ENCODE data around the gene CHURC1. TPM values are rescaled to one million over a fixed set of nuclear protein-coding genes. Genes with fewer than 3 reads are reported as not detected.
A peak's percentile ranks its signal among the peaks of the same experiment; 100 is the strongest.

CHURC1 gene
- polyA plus RNA-seq, 1 donor from 2014 or later, result 83.6 TPM

DNA sequence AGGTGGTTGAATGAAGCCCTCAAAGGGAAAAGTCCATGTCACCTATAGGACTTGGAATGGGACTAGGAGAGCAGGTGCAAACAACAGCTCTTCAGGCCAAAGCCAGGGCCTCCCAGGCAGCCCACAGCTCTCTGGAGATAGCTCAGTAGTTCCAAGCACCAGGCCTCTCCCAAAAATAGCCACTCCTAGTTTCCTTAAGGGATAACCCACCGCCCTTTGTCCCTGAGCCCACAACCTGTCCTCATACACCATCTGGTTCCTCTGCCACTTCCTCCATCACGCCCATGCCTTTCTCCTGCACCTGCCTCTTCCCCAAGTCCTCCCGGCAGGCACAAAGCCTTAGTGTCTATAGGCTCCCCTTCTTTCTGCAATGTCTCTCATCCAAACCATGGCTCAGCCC, 55.8 kb downstream of the CHURC1 start:
- peaks cover 14% of the 10 kb centered on the region for H3K27me3 Mint-ChIP-seq
- H3K27ac Mint-ChIP-seq, result no peak overlapping the region
- no peaks in the 10 kb centered on the region for H3K9me3 Mint-ChIP-seq
- peaks cover 0 to 3% (median 2%) of the 10 kb centered on the region in 3 donors for H3K4me1 Mint-ChIP-seq
- peak overlapping the region in 1 of 4 donors; percentile 12 for H3K4me3 Mint-ChIP-seq
- no peaks in the 10 kb centered on the region for H3K36me3 Mint-ChIP-seq

DNA sequence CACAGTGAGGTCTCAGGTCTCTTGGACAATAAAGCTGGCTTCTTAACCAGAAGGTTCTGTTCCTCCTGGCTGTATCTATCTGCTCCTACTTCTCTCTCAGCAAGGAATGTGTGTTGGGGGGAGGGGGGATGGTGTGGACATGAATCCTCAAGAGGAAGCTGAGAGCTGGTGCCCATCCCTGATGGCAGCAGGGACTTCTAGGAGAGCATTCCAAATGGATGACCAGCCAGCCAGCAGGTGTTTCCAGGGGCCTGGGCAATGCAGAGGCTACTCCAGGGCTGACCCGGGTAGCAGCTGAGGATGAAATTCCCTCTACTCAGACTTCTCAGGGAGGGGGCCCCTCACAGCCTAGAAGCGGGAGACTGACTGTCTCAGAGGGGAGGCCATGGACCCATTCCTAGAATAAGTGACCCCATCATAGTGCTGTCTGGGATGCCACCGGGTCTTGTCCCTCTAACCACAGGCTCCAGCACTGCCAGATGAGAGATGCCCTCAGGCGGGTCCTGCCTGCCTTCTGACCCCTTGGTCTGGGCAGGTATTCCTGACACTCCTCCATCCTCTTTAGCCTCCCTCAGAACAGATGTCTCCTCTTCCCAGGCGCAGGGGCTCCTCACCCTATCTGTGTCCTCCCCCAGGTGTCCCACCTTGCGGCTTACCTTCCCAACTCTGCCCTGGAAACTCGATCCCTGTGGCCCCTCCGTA, 56.7 kb downstream of the CHURC1 start:
- no peaks in the 10 kb centered on the region for H3K9me3 Mint-ChIP-seq
- peaks cover under 1% of the 10 kb centered on the region for H3K36me3 Mint-ChIP-seq
- H3K27ac Mint-ChIP-seq, result no peak overlapping the region
- H3K4me3 Mint-ChIP-seq, result peak overlapping the region; percentile 77 to 85 (median 80)
- H3K27me3 Mint-ChIP-seq, result peaks cover 14% of the 10 kb centered on the region
- H3K4me1 Mint-ChIP-seq, result peaks cover 0 to 3% (median 2%) of the 10 kb centered on the region in 3 donors

DNA sequence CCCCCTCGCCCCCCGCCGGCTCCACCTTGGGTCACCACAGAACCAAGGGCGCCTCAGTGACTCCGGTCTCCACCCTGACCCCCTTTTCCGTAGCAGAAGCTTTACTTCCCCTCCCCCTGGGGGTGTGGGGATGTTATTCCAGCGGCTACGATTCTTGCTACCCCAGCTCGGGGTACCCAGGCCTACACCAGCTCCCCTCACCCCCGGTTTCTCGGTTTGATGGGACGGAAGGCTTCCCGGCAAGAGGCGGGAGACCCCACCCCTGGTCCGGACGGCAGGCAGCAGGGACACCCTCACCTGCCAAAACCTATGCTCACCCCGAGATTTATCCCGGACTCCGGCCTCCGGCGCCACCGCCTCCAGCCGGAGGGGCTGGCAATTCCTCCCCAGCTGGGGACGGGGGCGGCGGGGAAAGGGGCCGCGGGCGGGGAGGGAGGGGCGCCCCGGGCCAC, 57.3 kb downstream of the CHURC1 start:
- Mint-ChIP-seq H3K4me1 (peaks cover 0 to 3% (median 2%) of the 10 kb centered on the region in 3 donors), H3K9me3 (no peaks in the 10 kb centered on the region), H3K27ac (no peak overlapping the region), H3K36me3 (peaks cover 2% of the 10 kb centered on the region), H3K4me3 (peak overlapping the region; percentile 77 to 85 (median 80)), H3K27me3 (peaks cover 14% of the 10 kb centered on the region)

GRCh38 chr14:64971943-64972791, 57.9 kb downstream of the CHURC1 start, which contains the start of gene RAB15:
Gene RAB15, minus strand, starts transcription at chr14:64972336. Its CDS starts 260 bp downstream, at chr14:64972076.
- peaks cover 0 to 3% (median 2%) of the 10 kb centered on the region in 3 donors for H3K4me1 Mint-ChIP-seq
- H3K9me3 Mint-ChIP-seq, result no peaks in the 10 kb centered on the region
- H3K27ac Mint-ChIP-seq, result no peak within 1 kb of the TSS
- peaks cover 14% of the 10 kb centered on the region for H3K27me3 Mint-ChIP-seq
- peaks cover 2% of the 10 kb centered on the region for H3K36me3 Mint-ChIP-seq
- H3K4me3 Mint-ChIP-seq, result peak within 1 kb of the TSS; percentile 78 to 93 (median 88)

DNA sequence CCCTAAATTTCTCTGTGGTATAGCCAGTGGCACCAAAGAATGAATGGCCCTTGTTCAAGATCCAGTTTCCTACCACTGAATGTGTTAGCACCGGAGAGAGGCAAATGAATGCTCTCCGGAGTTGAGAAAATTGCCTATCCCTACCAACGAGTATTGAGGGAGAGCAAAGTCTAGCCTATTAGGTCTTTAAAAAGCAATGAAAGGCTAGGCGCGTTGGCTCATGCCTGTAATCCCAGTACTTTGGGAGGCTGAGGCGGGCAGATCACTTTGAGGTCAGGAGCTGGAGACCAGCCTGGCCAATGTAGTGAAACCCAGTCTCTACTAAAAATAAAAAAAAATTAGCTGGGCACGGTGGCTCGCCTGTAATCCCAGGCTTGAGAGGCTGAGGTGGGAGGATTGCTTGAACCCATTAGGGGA, 58.8 kb downstream of the CHURC1 start:
- H3K9me3 Mint-ChIP-seq, result no peaks in the 10 kb centered on the region
- H3K36me3 Mint-ChIP-seq, result peaks cover 2% of the 10 kb centered on the region
- H3K27ac Mint-ChIP-seq, result no peak overlapping the region
- peaks cover 0 to 3% (median 2%) of the 10 kb centered on the region in 3 donors for H3K4me1 Mint-ChIP-seq
- peaks cover 14% of the 10 kb centered on the region for H3K27me3 Mint-ChIP-seq
- peak overlapping the region; percentile 78 to 93 (median 88) for H3K4me3 Mint-ChIP-seq

- H3K36me3 Mint-ChIP-seq, result peaks cover 2% of the 10 kb centered on the region
- H3K4me3 Mint-ChIP-seq, result no peak overlapping the region
- H3K9me3 Mint-ChIP-seq, result no peaks in the 10 kb centered on the region
- peaks cover 0 to 3% (median 0%) of the 10 kb centered on the region in 3 donors for H3K4me1 Mint-ChIP-seq
- H3K27me3 Mint-ChIP-seq, result peaks cover 14% of the 10 kb centered on the region
- no peak overlapping the region for H3K27ac Mint-ChIP-seq
Observed at GRCh38 chr14:64973826-64974225, 59.6 kb downstream of the CHURC1 start.

- Mint-ChIP-seq H3K9me3 (no peaks in the 10 kb centered on the region), H3K4me1 (peaks cover 0 to 3% (median 0%) of the 10 kb centered on the region in 3 donors), H3K36me3 (peaks cover 2% of the 10 kb centered on the region), H3K4me3 (peak overlapping the region in 1 of 4 donors; percentile 38), H3K27ac (peak overlapping the region in 1 of 3 donors; percentile 31), H3K27me3 (peaks cover 15% of the 10 kb centered on the region)
Observed at GRCh38 chr14:64974563-64974962, 60.3 kb downstream of the CHURC1 start.

DNA sequence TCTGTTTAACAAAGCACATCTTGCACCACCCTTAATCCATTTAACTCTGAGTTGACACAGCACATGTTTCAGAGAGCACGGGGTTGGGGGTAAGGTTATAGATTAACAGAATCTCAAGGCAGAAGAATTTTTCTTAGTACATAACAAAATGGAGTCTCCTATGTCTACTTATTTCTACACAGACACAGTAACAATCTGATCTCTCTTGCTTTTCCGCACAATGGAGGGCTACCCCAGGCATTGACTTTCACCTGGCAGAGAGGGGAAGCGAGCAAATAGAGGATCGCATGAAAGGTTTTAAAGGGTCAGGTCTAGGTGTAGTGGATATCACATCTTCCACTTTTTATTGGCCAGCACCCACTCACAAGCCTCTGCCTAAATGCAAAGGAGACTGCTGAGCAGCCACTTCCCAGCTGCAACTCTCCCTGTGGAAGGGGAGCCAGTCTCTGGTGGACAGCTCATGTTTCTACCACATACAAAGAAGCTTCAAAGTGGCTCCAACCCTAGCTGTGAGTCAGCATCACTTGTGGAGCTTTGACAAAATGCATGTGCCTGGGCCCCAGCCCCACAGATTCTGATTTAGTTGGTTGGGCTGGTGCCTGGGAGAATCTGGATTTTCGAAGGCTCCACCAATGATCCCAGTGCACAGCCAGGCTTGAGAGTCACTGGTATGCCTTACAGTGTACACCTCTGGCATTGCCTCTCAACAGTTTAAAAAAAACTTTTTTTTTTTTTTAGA, 65.2 kb downstream of the CHURC1 start:
- Mint-ChIP-seq H3K4me3 (no peak overlapping the region), H3K9me3 (no peaks in the 10 kb centered on the region), H3K27ac (peak overlapping the region in 1 of 3 donors; percentile 80), H3K4me1 (peaks cover 4 to 7% (median 5%) of the 10 kb centered on the region in 3 donors), H3K36me3 (peaks cover 2% of the 10 kb centered on the region), H3K27me3 (peaks cover 10% of the 10 kb centered on the region)

GRCh38 chr14:64983439-64984310, 69.4 kb downstream of the CHURC1 start:
- peaks cover 10% of the 10 kb centered on the region for H3K27me3 Mint-ChIP-seq
- peak overlapping the region in 2 of 3 donors; percentile 1 to 51 for H3K27ac Mint-ChIP-seq
- peak overlapping the region; percentile 2 to 82 (median 45) for H3K4me3 Mint-ChIP-seq
- no peaks in the 10 kb centered on the region for H3K9me3 Mint-ChIP-seq
- no peaks in the 10 kb centered on the region for H3K36me3 Mint-ChIP-seq
- H3K4me1 Mint-ChIP-seq, result peaks cover 17 to 19% (median 18%) of the 10 kb centered on the region in 3 donors

Other genes starting within 250 kb of the CHURC1 start
- 4.7 TPM for gene PLEKHG3, start 210.0 kb upstream of the CHURC1 start, polyA plus RNA-seq
- 0.06 TPM for gene SPTB, start 34.5 kb upstream of the CHURC1 start, polyA plus RNA-seq
- gene GPX2, start 28.3 kb downstream of the CHURC1 start, polyA plus RNA-seq, result not detected
- gene RAB15, start 57.9 kb downstream of the CHURC1 start, polyA plus RNA-seq, result 0.58 TPM
- 4.8 TPM for gene FNTB, start 72.4 kb downstream of the CHURC1 start, polyA plus RNA-seq
- 131 TPM for gene MAX, start 188.1 kb downstream of the CHURC1 start, polyA plus RNA-seq

All from IgD-negative memory B cell (primary cell).